NCI-H1436 (cell line): ENCODE data around the gene FBXO22.
"Not testable (repeated sequence)": the region's sequence is repeated elsewhere in the genome, so short reads cannot be mapped to it uniquely, and the experiment has no call there.

Source experiments
- DNase-seq: peaks from one replicate; lab custom pipeline; 2025; lab: John Stamatoyannopoulos, UW

Gene FBXO22

DNA sequence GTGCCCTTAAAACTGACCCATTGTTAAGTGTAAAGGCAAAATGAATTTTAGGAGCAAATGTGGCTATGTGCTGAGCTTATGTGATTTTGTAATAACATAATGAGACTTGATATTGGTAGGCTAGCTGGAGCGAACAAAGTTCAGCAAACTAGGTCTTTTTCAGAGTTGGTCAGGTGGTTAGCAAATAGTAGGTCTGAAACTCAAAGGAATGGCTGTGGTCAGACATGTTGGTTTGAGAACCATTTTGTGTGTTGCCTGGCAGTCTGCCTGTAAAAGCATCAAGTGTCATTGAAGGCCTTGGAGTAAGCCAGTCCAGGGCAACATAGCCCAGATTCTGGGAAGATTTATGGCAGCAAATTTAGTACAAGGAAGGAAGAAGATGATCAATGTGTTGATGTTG is 16.4 kb downstream of the FBXO22 start:
- no peak for DNase-seq

DNA sequence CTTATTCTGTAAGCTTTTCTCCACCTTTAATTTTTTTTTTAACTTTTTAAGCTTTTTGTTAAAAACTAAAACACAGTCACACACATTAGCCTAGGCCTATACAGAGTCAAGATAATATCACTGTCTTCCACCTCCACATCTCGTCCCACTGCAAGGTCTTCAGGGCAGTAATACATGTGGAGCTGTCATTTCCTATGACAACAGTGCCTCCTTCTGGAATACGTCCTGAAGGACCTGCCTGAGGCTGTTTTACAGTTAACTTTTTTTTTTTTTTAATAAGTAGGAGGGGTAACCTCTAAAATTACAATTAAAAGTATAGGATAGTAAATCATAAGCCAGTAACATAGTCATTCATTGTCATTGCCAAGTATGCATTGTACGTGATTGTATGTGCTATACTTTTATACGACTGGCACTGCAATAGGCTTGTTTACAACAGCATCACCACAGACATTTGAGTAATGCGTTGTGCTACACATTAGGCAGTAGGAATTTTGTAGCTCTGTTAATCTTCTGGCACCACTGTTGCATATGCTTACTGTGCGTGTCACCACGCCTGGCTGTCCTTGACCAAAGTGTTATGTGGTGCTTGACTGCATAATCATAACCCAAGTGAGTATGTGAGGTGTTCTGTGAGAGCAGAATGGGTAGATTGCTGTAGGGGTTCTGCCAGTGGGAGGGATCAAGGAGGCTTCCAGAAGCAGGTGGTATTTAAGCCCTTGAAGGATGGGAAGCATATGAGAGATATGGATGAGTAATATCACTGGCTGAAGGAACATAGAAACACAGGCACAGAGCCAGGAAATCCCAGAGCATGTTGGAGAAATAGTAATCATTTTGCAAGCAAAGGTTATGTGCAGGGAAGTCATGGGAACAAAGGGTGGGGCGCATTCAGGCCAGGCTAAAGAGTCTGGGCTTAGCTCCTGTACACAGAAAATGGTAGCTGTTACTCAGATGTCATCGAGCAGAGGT is 18.3 kb downstream of the FBXO22 start:
- no peak for DNase-seq

DNA sequence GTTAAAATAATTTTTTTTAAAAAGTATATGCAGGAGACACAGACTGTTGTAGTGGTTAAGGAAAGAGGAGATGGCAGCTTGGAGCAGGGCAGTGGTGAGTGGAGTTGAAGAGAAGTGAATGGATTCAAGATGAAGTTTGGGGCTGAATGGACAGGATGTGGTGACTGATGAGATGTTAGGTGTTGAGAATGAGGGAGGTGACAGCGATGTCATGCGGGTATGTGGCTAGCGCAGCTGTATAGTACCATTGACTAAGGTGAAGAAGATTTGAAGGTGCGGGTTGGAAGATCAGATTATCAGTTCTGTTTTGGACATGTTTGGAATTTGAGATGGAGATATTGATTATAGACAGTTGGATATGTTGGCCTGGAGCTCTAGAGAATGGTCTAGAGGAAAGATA is 20.1 kb downstream of the FBXO22 start:
- DNase-seq, result no peak

DNA sequence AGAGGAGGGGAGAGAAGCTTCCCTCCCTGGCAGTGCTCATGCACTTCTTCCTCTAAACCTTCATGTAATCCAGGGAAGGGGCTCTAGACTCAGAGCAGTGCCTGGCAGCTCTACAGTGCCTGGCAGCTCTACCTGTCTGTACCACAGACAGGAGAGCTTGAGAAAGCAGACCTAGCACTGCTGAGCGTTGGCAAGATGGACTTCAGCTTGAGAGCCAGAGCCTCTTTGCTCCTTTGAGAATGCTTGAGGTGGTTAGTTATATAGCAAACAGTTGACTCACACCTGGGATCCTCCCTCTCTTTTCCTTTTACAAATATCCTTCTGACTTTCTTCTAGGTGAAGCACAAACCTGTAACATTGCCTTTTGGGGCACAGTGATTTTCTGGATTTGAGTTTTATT is 20.9 kb downstream of the FBXO22 start:
- DNase-seq, result no peak

DNA sequence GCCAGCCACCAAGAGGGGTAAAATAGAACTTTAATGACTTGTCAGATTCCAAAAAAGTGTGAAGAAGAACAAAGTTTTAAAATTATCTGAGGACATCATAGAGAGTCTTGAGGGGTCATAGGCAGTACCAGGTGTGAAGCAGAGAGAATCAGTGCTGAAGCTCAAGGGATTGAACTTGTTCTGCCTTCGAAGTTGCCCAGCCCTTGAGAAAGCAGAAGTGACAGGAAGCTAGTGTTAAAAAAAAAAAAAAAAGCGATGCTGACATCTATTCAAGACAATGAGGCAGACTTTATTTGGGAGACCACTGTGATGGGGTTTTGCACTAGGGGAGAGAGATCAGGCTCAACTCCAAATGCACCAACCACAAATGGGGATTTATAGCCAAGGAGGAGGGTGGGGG is 21.8 kb downstream of the FBXO22 start:
- no peak for DNase-seq

DNA sequence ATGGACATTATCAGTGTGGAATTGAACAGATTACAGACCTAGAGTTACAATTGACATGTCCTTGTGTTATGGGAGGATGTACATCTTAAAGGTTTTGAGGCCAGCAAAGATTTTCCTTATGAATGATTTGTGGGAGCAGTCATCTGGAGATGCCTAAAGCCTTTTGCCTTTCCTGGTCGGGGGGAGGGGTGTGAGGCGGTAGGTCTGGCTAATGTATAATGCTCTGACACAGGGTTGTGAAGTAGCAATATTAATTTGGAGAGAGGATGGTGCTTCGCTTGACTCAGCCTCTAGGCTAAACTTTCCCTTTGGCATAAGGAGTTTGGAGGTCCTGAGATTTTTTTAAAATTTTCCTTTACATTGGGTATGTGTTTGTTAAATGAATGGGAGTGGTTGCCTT is 23.3 kb downstream of the FBXO22 start:
- DNase-seq, result no peak

DNA sequence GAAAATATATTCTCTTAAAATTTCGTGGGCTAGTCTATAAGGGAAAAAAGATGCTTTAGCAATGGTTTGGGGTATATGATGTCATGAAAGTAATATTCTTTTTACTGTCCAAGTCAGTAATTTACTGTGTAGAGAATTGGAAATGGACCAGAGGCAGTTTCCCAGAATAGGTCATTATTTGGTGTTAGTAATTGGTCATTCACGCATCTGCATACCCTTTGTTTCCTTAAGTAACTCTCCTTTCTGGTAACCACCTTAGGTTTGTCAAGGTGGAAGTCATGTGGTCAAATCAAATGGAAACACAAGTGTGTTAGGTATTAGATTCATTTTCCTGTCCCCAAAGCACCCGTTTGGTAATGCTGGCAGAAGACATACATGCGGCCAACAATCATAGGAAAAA is 23.9 kb downstream of the FBXO22 start:
- no peak for DNase-seq

DNA sequence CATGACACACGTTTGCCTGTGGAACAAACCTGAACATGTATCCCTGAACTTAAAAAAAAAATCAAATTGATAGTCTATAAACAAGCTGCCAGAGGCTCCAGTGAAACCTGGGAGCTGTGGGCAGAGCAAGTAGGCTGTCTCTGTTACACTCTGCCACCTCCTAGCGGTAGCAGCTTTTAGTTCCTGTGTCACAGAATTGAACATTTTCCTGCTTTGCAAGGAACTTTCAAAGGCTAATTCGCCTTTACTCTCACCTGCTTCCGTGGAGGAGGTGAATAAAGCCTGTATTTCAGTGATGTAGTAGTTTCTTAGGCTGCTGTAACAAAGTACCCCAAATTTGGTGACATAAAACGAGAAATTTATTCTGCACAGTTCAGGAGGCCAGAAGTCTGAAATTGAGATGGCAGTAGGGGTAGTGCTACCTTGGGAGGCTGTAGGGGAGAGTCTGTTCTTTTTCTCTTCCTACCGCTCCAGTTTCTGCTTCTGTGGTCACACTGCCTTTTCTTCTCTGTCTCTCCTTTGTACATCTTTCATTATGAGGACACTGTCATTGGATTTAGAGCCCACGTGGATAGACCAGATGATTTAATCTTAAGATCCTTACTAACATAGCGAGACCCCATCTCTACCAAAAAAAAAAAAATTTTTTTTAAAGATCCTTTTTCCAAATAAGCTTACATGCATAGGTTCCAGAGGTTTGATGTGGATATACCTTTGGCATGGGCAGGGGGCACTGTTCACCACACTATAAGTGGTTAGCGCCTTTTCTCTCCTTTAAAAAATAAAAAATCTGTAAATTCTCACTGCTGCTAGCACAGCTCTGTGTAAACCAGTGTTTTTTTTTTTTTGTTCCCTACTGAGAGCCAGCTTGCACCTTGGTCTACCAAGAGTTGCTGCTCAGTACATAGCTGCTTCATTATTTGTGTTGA is 25.3 kb downstream of the FBXO22 start:
- DNase-seq, result no peak

DNA sequence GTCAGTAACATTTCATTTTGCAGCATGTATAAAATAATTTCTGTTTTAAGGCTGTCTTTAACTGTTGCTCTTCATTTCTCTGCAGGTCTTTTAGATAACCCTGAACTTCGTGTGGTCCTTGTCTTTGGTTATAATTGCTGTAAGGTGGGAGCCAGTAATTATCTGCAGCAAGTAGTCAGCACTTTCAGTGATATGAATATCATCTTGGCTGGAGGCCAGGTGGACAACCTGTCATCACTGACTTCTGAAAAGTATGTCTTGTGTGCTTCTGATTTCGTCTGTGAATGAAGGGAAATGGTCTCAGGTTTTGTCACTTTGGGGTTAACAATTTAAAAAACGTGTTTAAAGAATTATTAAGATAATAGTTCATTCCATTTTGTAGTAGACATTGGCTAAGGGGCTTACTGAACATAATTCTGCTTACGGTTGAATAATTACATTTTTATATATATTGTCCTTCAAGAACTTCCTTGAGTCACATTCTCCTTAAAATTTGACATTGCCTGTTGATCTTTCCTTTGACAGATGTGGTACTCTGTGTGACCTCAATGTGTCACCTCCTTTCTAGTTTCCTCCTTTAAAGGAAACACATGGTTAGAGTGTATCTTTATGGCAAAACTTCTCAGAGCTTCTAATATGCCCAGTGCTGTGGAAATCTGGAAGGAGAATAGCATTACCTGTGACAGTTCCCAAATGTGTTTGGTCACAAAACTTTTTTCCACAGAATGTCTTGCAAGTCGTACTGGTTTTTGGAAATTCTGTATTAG is 26.3 kb downstream of the FBXO22 start:
- no peak for DNase-seq

DNA sequence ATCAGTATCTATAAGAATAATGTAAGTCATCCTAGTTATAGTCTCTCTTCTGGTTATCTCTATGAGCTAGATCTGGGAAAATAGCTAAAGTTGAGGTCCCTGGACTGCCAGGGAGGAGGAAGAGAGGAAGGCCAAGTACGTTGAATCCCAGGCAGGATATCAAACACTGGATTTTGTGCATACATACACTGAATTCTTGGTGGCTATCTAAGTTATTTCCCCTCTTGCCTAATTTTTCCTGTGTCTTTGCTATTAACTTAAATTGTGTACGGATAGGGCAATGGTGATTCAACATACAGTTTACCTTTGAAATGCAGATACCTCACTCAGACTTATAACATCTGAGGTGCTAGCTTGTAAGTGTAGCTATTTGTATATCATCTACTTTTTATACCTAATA is 27.2 kb downstream of the FBXO22 start:
- no peak for DNase-seq

DNA sequence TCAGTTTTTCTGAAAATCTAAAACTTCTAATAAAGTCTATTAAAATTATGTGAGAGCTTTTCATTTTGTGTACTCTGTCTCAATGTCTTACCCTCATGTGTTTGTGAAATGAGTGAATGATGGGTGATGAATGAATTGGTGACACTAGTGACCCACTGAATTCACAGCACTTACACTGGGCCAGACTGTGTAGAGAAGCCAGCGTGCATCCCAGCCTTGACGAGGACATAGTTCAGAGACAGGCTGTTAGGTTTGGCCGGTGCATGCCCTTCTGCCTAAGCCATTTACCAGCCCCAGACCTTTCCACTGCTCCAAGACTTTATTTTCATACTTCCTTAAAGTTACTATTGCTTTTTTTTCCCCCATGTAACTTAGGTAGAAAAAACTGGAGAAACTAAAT is 38.8 kb downstream of the FBXO22 start:
- DNase-seq, result no peak

DNA sequence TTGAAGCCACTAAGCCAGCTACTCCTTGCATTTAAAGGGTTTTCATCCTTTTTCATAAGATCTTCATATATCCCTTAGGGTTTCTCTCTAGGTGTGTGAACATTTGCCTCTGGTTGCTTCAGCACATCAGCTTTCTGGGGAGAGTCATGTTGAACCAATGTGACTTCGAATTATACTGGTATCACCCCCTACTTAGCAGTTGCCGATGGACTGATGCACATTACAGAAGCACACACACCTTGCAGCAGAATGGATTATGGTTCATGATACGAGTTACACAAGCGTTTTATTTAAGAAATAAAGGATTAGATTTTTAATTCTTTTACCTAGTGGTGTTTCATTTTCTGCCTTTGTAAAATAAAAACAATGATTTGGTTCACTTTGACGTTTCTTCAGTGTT is 39.6 kb downstream of the FBXO22 start:
- DNase-seq, result no peak

DNA sequence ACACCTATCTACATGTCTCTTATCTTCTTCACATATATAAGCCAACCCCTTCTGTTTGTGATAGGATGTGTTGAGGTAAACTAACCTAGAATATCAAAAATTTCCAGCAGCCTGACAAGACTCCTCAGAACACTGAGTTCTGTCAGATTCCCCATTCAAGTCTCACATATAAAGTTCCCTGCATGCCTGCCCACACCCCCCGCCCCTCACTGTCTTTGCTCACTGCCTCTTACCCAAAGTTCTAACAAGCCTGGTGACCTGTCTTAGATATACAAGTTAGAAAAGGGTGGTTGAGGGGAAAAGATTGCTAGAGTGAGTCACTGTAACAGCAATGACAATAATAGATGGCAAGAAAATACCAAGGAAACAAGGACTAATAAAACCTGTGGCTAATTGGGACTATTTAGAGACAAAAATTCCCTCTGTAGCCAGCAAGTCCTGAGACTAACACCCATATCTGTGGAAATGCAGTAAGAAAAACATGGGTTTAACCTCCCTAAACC is 40.1 kb downstream of the FBXO22 start:
- DNase-seq, result no peak

DNA sequence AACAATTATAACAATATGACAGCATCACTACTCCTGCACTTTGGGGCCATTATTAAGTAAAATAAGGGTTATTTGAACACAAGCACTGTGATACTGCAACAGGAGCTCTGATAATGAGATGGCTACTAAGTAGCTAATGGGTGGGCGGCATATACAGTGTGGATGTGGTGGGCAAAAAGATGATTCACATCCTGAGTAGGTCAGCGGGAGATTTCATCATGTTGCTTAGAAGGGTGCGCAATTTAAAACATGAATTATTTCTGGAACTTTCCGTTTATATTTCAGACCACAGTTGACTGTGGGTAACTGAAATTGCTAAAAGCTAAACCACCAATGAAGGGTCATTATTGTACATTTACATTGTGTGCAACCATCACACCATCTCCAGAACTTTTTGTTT is 42.3 kb downstream of the FBXO22 start:
- DNase-seq, result no peak

DNA sequence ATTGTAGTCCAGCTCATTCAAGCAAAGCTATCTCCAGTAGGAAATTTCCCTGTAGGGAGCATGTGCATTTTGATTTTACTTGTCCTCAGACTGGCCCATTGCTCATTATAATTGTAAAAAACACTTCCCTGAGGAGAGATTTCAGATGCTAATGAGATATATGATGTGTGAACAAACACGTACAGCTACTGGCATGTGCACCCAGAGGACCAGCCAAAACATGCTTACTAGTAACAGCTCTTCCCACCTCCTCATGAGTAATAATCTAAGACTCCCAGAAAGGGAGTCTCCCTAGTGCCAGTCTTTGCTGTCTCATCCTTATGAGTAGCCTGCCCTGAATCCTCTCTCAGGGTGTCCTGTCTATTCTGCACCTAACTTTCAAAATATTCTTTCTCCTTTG is 43.4 kb downstream of the FBXO22 start:
- no peak for DNase-seq

DNA sequence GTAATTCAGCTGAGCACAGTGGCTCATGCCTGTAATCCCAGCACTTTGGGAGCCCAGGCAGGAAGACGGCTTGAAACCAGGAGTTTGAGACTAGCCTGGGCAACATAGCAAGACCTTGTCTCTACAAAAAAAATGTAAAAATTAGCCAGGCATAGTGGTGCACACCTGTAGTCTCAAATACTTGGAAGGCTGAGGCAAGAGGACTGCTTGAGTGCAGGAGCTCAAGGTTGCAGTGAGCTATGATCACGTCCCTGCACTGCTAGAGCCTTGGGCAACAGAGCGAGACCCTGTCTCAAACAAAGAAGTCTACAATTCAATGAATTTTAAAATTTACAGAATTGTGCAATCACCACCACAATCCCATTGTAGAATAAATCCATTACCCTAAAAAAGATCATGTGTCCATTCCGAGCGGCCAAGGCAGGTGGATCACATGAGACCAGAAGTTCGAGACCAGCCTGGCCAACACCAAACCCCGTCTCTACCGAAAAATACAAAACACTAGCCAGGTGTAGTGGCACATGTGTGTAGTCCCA is 45.2 kb downstream of the FBXO22 start:
- no peak for DNase-seq

DNA sequence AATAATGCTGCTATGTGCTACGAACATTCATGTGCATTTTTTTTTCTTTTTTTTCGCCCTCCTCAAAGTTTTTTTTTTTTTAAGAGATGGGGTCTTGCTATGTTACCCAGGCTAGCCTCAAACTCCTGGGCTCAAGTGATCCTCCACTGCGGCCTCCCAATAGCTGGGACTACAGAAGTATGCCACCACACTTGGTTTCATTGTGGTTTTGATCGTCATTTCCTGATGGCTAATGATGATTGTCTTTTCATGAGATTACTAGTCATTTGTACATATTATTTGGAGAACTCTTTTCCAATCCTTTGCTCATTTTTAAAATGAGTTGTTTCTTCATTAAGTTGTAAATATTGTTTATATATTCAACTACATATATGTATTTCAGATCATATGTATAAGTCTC is 48.8 kb downstream of the FBXO22 start:
- no peak for DNase-seq

DNA sequence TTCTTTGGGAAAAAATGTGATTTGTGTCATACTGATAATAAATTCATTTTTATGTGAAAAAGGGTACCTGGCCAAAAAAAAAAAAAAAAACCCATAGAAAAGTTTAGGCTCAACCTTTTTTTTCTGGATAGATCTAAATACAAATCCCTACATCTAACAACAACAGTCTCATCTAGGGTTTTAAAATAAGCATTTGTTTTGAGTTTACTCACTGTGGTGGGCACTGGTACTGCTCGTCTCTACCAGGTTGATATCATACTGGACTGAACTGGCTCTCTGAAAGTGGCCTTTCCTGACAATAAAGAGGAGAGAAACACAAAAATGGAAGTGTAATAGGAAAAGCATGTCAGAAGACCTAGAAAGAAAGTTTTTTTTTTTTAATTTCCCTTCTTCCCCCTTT is 52.0 kb downstream of the FBXO22 start:
- no peak for DNase-seq

DNA sequence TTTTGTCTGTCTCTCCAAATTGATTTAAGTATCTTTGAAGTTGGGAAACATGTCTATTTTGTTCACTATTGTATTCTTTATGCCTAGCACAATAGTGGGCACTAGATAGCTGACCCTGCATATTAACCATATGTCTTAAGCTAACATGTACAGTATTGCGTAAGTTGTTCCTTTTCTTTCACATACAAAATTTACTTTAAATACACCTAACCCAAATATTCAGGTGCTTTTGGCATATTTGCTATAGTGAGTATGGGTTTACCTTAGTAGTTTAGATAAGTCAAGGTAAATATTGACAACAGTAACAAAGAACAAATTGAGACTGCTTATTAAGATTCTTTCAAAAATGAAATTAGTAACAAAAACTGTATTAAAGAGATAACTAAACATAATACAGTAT is 57.7 kb downstream of the FBXO22 start:
- no peak for DNase-seq

DNA sequence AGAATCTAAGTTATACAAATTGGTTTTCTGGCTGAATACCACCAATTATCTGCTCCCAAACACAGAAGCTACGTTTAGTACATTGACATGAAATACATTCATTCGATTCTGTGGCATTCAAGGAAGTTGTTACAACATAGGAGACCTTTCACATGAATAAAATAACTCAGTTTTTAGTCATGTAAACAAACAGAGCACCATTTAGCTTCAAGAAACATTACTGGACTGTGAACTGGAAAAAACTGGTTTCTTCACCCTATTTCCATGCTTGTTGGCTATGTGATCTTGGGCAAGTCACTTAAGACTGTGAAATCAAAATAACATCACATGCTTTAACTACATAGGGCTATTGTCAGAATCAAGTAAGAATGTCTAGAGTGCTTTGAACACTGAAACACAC is 62.4 kb downstream of the FBXO22 start:
- no peak for DNase-seq

DNA sequence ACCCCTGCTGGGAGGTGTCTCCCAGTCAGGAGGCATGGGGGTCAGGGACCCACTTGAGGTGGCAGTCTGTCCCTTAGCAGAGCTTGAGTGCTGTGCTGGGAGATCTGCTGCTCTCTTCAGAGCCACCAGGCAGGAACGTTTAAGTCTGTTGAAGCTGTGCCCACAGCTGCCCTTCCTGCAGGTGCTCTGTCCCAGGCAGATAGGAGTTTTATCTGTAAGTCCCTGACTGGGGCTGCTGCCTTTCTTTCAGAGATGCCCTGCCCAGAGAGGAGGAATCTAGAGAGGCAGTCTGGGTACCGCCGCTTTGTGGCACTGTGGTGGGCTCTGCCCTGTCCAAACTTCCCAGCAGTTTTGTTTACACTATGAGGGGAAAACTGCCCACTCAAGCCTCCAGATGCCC is 73.1 kb downstream of the FBXO22 start:
- not testable (repeated sequence) for DNase-seq
